Gastrocnemius medialis (tissue), 4 donors: ENCODE measurements around the gene GREB1.

ENCODE experiments used
- POLR2A ChIP-seq, 2 donors: fragments of 450-650 bp; IDR thresholded peaks; one replicate each; pipeline ENCODE4 v1.6.1; 2017; ENCODE audit warnings: antibody characterized with exemption in 2 of 2, mild to moderate bottlenecking in 2 of 2, moderate library complexity in 2 of 2
- TF ChIP-seq, protein P1 (sequence below), 5 experiments: fragments of 450-650 bp in 3 of 5; fragments of 200-600 bp in 2 of 5; sonication (generic) in 2 of 5; IDR thresholded peaks in 4 of 5; conservative IDR thresholded peaks in 1 of 5; 1 replicate in 4 of 5; 2 replicates in 1 of 5; pipeline ENCODE4 v1.5.1; 2016 to 2019; ENCODE audit warnings: antibody characterized with exemption in 5 of 5, mild to moderate bottlenecking in 3 of 5, moderate library complexity in 3 of 5

- TF ChIP-seq, protein P1, sequence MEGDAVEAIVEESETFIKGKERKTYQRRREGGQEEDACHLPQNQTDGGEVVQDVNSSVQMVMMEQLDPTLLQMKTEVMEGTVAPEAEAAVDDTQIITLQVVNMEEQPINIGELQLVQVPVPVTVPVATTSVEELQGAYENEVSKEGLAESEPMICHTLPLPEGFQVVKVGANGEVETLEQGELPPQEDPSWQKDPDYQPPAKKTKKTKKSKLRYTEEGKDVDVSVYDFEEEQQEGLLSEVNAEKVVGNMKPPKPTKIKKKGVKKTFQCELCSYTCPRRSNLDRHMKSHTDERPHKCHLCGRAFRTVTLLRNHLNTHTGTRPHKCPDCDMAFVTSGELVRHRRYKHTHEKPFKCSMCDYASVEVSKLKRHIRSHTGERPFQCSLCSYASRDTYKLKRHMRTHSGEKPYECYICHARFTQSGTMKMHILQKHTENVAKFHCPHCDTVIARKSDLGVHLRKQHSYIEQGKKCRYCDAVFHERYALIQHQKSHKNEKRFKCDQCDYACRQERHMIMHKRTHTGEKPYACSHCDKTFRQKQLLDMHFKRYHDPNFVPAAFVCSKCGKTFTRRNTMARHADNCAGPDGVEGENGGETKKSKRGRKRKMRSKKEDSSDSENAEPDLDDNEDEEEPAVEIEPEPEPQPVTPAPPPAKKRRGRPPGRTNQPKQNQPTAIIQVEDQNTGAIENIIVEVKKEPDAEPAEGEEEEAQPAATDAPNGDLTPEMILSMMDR (IDR thresholded peaks at IDR 0.05 in 4 of 5, conservative IDR thresholded peaks at IDR 0.05 in 1 of 5): no peak
- no peak for TF ChIP-seq POLR2A (IDR thresholded peaks at IDR 0.05)
Observed at GRCh38 chr2:11560806-11561205, 27.0 kb downstream of the GREB1 start.
